Measurements from ENCODE around the gene SETBP1. TPM values are rescaled to one million over a fixed set of nuclear protein-coding genes. Genes with fewer than 3 reads are reported as not detected.

Gene SETBP1
- total and polyA plus RNA-seq, 9 of the 15 experiments (the other 6 are each of a cell fraction or from before 2014, with no cell fraction given), result under 0.01 to 0.13 (median 0.04) TPM

DNA sequence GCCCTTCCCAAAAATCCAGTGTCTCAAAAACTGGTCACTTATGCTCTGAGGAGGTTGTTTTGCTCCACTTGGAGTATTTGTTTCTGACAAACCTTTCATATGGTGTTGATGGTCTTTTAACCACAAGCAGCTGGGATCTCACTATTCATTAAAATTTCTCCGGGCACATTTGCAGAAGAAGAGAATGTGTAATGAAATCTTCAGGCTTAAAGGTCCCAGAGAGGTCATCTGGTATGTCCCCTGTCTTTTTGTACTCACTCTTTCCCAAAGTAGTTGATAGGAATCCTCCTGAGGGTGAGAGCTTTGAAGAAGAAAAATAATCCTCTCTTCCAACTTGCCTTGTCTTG, 430.8 kb downstream of the SETBP1 start:
- H4K20me1 ChIP-seq (replicated peaks; ENCODE audit: control insufficient read depth, insufficient read depth, low read length), result no peaks in the 10 kb centered on the region
- no peaks in the 10 kb centered on the region for H3K27me3 ChIP-seq (ENCODE audit: control insufficient read depth in 2 of 2, insufficient read depth in 2 of 2, low read length in 2 of 2)
- in situ Hi-C loops (cut with MboI), result no loop called here
- intact Hi-C loops (cut with micrococcal nuclease), result no loop called here
- DNase-seq (ENCODE audit: extremely low read depth in 1 of 4, low spot score in 3 of 4) (no peak), ATAC-seq (no peak), FAIRE-seq (no peak)
- no peaks in the 10 kb centered on the region for H3K36me3 ChIP-seq (ENCODE audit: control insufficient read depth, insufficient read depth, low read length)
- no peak overlapping the region for H2AFZ ChIP-seq (ENCODE audit: low read depth, low read length)
- H3K79me2 ChIP-seq (ENCODE audit: control insufficient read depth, insufficient read depth, low read length), result no peaks in the 10 kb centered on the region
- ChIA-PET CTCF (ENCODE audit: low intra/inter-chr PET ratio) (no interaction called here), POLR2A (no interaction called here)
- no peaks in the 10 kb centered on the region for H3K4me1 ChIP-seq (replicated peaks in 1 of 2; ENCODE audit: control insufficient read depth in 2 of 2, insufficient read depth in 2 of 2, low read length in 2 of 2)
- H3K4me3 ChIP-seq, result no peak overlapping the region
- no TSS peak for BruUV-seq (replicated peaks)
- no peak for TF ChIP-seq ZNF639 (CRISPR knock-in tag; conservative IDR thresholded peaks at IDR 0.05 in 1 of 2, IDR thresholded peaks at IDR 0.05 in 1 of 2)
- no peak for TF ChIP-seq SUPT5H (IDR thresholded peaks at IDR 0.05)
- no peak for TF ChIP-seq PTBP1 (IDR thresholded peaks at IDR 0.05; ENCODE audit: low read depth, low read length)
- TF ChIP-seq, protein P1, sequence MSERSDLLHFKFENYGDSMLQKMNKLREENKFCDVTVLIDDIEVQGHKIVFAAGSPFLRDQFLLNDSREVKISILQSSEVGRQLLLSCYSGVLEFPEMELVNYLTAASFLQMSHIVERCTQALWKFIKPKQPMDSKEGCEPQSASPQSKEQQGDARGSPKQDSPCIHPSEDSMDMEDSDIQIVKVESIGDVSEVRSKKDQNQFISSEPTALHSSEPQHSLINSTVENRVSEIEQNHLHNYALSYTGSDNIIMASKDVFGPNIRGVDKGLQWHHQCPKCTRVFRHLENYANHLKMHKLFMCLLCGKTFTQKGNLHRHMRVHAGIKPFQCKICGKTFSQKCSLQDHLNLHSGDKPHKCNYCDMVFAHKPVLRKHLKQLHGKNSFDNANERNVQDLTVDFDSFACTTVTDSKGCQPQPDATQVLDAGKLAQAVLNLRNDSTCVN (CRISPR knock-in tag; IDR thresholded peaks at IDR 0.05), result no peak
- no peak for TF ChIP-seq ZBTB9 (CRISPR knock-in tag; IDR thresholded peaks at IDR 0.05)
- TF ChIP-seq ZNF3 (CRISPR knock-in tag; IDR thresholded peaks at IDR 0.05), result no peak
- TF ChIP-seq ZNF175 (CRISPR knock-in tag; IDR thresholded peaks at IDR 0.05; ENCODE audit: low read depth), result no peak
- TF ChIP-seq, protein P2, sequence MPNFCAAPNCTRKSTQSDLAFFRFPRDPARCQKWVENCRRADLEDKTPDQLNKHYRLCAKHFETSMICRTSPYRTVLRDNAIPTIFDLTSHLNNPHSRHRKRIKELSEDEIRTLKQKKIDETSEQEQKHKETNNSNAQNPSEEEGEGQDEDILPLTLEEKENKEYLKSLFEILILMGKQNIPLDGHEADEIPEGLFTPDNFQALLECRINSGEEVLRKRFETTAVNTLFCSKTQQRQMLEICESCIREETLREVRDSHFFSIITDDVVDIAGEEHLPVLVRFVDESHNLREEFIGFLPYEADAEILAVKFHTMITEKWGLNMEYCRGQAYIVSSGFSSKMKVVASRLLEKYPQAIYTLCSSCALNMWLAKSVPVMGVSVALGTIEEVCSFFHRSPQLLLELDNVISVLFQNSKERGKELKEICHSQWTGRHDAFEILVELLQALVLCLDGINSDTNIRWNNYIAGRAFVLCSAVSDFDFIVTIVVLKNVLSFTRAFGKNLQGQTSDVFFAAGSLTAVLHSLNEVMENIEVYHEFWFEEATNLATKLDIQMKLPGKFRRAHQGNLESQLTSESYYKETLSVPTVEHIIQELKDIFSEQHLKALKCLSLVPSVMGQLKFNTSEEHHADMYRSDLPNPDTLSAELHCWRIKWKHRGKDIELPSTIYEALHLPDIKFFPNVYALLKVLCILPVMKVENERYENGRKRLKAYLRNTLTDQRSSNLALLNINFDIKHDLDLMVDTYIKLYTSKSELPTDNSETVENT (CRISPR knock-in tag; IDR thresholded peaks at IDR 0.05), result no peak
- no peak for TF ChIP-seq NONO (IDR thresholded peaks at IDR 0.05; ENCODE audit: low read depth in 2 of 2, low read length in 1 of 2)
- no peak for TF ChIP-seq ZNF274 (IDR thresholded peaks at IDR 0.05; ENCODE audit: borderline replicate concordance, low read depth, low read length)
- no peak overlapping the region for H3K27ac ChIP-seq (ENCODE audit: extremely low read depth, low read depth, low read length)
- no peaks in the 10 kb centered on the region for H3K9me1 ChIP-seq (ENCODE audit: control insufficient read depth, insufficient read depth, low read length)
- no peaks in the 10 kb centered on the region for H3K9me3 ChIP-seq (replicated peaks; ENCODE audit: control insufficient read depth, insufficient read depth, low read depth, low read length)
- H3K4me2 ChIP-seq (ENCODE audit: insufficient read depth, low read length), result no peak overlapping the region
- no peak overlapping the region for H3K9ac ChIP-seq (ENCODE audit: insufficient read depth in 1 of 2, low read depth in 2 of 2, low read length in 2 of 2)
- 0% methylated on average over 1 of the region's 1 CpG for WGBS (ENCODE audit: insufficient coverage, low coverage, missing lambda C conversion rate)
